DND-41 (cell line): Measurements from ENCODE around the gene KRT4.

Experiments
- CTCF ChIP-seq: IDR thresholded peaks from 2 replicates; pipeline ENCODE4 v1.5.1; 2012; ENCODE audit warnings: borderline replicate concordance, low read length, moderate library complexity, mild to moderate bottlenecking; ENCODE audit not compliant: poor library complexity, severe bottlenecking; ENCODE audit errors: extremely low read depth
- EZH2 ChIP-seq: IDR thresholded peaks from 3 replicates; pipeline ENCODE4 v1.6.1; 2012; ENCODE audit warnings: borderline replicate concordance, low read depth, mild to moderate bottlenecking, moderate library complexity, low read length, inconsistent platforms; ENCODE audit not compliant: severe bottlenecking

- TF ChIP-seq CTCF (no peak), EZH2 (no peak)
These were observed 54.7 kb downstream of the KRT4 start for GRCh38 chr12:52759218-52759617.
